Fibroblast of gingiva (primary cell): Measurements from ENCODE around the gene MAGOH.
"Not testable (repeated sequence)": the region's sequence is repeated elsewhere in the genome, so short reads cannot be mapped to it uniquely, and the experiment has no call there.

ENCODE experiments used
- DNase-seq: peaks from one replicate; pipeline ENCODE4 v3.0.0-alpha.2; 2011; ENCODE audit warnings: low read depth

The MAGOH gene

DNA sequence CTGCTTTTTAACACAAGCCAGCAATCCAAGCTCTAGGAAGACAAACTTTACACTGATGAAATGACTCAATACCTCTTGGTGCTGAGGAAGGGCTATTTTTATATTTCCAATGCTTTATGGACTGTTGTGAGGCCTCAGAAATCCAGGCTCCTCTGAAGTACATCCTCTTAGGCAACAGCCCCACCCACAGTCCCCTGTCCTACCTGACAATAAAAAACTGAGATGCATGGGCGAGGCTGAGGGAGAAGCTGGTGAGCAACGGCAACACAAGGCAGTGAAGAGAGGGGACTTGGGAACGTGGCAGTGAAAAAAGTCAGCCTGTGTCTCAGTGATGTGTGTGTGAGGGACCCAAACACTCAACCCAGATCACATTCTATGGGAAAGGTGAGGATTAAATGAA lies 51.8 kb downstream of the MAGOH start:
- DNase-seq = no peak

DNA sequence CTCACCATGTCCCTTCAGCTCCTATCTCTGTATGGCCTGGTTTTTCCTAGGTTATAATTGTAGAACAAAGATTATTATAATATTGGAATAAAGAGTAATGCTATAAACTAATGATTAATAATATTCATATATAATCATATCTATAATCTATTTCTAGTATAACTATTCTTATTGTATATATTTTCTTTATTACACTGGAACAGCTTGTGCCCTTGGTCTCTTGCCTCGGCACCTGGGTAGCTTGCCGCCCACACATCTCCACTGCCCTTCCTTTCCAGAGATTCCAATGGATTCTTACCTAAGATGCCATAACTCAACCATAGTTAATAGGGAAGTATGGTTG lies 52.4 kb downstream of the MAGOH start:
- DNase-seq = not testable (repeated sequence)

DNA sequence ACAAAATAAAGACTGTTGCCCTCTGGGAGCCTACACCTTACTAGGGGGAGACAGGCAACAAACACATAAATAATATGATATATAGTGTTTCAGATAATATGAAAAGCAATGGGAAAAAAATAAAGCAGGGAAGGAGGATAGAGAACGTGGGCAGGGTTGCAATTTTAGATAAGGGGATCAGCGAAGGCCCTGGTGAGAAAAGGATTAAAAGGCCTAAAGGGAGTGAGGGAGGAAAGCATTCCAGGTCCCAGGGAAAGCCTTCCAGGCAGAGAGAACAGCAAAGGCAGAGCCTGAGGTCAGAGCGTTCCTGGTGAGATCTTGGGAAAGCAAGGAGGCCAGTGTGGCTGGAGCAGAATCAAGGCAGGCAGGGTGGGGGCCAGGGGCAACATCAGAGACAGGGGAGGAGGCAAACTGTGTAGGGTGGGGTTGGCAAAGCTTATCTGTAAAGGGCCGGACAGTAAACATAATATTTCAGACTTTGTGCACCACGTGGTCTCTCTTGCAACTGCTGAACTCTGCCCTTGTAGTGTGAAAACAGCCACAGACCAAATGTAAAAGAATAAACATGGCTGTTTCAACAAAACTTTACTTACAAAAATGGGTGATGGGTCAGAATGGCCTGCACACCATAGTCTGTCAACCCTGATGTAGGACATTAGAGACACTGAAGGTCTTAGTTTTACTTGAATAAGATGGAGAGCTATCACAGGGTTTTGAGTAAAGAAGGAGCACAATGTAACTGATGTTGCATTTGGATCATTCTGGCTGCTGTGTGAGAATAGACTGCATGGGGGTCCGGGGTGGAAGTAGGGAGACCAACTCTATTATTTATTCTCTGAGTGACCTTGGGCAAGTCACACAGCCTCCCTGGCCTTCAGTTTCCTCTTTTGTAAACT lies 55.0 kb downstream of the MAGOH start:
- DNase-seq = no peak

DNA sequence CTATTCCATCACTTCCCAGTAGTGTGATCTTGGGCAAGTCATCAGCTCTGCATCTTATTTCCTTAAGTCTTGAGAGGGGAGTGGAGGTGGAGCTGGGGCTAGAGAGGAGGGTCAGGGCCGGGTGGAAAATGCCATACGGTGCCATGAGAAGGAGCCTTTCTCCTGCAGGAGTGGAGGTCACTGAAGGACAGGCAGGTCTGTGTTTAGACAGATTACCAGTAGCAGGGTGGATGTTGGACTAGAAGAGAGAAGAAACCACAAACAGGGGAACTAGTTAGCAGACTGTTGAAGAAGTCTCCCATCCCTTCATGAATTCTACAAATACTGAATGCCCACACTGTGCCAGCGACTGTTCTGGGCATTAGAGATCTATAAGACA lies 55.6 kb downstream of the MAGOH start:
- no peak for DNase-seq

DNA sequence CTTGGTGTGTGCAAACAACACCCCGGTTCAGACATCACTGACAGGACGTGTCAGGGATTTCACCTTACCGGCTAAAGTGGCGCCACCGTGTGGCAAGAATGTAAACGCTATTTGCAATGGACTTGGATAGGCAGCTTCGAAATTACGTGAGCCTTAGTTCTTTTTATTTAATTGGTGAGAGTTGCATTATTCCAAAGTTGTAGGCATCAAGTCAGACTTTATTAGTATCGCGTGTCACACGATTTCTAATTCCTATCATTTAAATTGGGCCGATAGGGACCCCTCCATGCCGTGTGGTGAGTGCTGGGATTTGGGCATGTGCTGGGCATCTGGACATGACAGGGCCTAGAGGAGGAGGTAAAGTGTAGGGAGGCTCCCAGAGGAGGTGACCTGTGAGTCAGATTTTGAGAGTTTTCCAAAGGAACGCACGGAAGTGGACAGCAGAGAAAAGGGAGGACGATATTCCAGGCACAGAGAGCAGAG lies 56.2 kb downstream of the MAGOH start:
- DNase-seq = peak; percentile 52

DNA sequence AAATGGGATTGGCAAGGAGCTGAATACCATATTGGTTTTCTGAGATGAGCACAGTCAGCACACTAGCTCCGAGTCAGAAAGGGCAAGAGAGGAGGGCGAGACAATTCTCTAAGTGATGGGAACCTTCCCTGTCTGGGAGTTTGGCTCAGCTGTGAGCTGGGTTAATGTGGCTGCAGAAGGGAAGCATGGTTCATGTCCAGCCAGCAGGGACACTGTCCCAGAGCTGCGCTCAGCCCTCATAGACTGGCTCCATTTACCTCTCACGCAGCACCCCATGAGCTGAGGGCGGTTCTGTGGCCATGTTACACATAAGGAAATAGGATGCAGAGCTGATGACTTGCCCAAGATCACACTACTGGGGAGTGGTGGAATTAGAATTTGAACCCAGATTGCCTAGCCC lies 57.4 kb downstream of the MAGOH start:
- no peak for DNase-seq

DNA sequence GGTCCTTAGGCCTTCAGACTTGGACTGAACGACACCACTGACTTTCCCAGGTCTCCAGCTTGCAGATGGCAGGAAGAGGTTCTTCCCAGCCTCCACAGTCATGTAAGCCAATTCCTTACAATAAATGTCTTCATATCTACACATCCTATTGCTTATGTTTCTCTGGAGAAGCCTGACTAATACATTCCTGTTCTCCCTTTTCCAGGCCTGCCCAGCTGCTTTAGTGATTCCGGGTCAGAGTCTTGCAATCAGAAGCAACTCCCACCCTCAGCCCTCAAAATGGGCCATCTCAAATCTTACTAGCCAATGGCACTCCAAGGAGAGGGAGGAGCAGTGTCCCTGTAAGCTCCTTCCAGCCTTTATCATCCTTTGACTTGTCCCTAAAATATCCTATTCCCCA lies 58.1 kb downstream of the MAGOH start:
- no peak for DNase-seq
